ENCODE measurements around the gene STX2. TPM values are rescaled to one million over a fixed set of nuclear protein-coding genes. Genes with fewer than 3 reads are reported as not detected.
A peak's percentile ranks its signal among the peaks of the same experiment; 100 is the strongest.
"Not testable (repeated sequence)": the region's sequence is repeated elsewhere in the genome, so short reads cannot be mapped to it uniquely, and the experiment has no call there.

Gene STX2
- total RNA-seq, 1 experiment from 2014 or later: 19.3 TPM

GRCh38 chr12:130873825-130874224, 34.8 kb upstream of the STX2 start:
- H3K4me3 ChIP-seq (ENCODE audit: insufficient read depth, low read depth, low read length): no peak overlapping the region
- peaks cover 36% of the 10 kb centered on the region for H3K36me3 ChIP-seq (replicated peaks; ENCODE audit: control insufficient read depth, insufficient read depth, low read length)
- H3K27me3 ChIP-seq (ENCODE audit: control insufficient read depth, insufficient read depth, low read length): no peaks in the 10 kb centered on the region
- DNase-seq: no peak

GRCh38 chr12:130873106-130873795, 34.2 kb upstream of the STX2 start:
- H3K4me3 ChIP-seq (ENCODE audit: insufficient read depth, low read depth, low read length): peak overlapping the region; percentile 81
- no peak for DNase-seq
- no peaks in the 10 kb centered on the region for H3K27me3 ChIP-seq (ENCODE audit: control insufficient read depth, insufficient read depth, low read length)
- H3K36me3 ChIP-seq (replicated peaks; ENCODE audit: control insufficient read depth, insufficient read depth, low read length): peaks cover 36% of the 10 kb centered on the region

- DNase-seq: peak; percentile 81
- Histone ChIP-seq H3K4me3 (ENCODE audit: insufficient read depth, low read depth, low read length) (peak overlapping the region; percentile 81), H3K27me3 (ENCODE audit: control insufficient read depth, insufficient read depth, low read length) (no peaks in the 10 kb centered on the region), H3K36me3 (replicated peaks; ENCODE audit: control insufficient read depth, insufficient read depth, low read length) (peaks cover 36% of the 10 kb centered on the region)
Observed at GRCh38 chr12:130872179-130873096, 33.4 kb upstream of the STX2 start.

- peak; percentile 98 for DNase-seq
- Histone ChIP-seq H3K4me3 (ENCODE audit: insufficient read depth, low read depth, low read length) (peak within 1 kb of the TSS; percentile 81), H3K36me3 (replicated peaks; ENCODE audit: control insufficient read depth, insufficient read depth, low read length) (peaks cover 34% of the 10 kb centered on the region), H3K27me3 (ENCODE audit: control insufficient read depth, insufficient read depth, low read length) (no peaks in the 10 kb centered on the region)
Observed at GRCh38 chr12:130871286-130872178, 32.5 kb upstream of the STX2 start, which contains the start of gene RAN. RAN (plus strand) TSS chr12:130872066; CDS start chr12:130872594, 528 bp downstream.

GRCh38 chr12:130870442-130871285, 31.6 kb upstream of the STX2 start:
- Histone ChIP-seq H3K4me3 (ENCODE audit: insufficient read depth, low read depth, low read length) (peak overlapping the region; percentile 69; the same call in 1 of the 2 replicates), H3K36me3 (replicated peaks; ENCODE audit: control insufficient read depth, insufficient read depth, low read length) (peaks cover 26% of the 10 kb centered on the region), H3K27me3 (ENCODE audit: control insufficient read depth, insufficient read depth, low read length) (no peaks in the 10 kb centered on the region)
- DNase-seq: peak; percentile 90

GRCh38 chr12:130868412-130868811, 29.4 kb upstream of the STX2 start:
- DNase-seq: no peak
- no peaks in the 10 kb centered on the region for H3K27me3 ChIP-seq (ENCODE audit: control insufficient read depth, insufficient read depth, low read length)
- H3K36me3 ChIP-seq (replicated peaks; ENCODE audit: control insufficient read depth, insufficient read depth, low read length): peaks cover 6% of the 10 kb centered on the region; the same call in 1 of the 2 replicates
- no peak overlapping the region for H3K4me3 ChIP-seq (ENCODE audit: insufficient read depth, low read depth, low read length)

GRCh38 chr12:130863298-130863697, 24.2 kb upstream of the STX2 start:
- Histone ChIP-seq H3K4me3 (ENCODE audit: insufficient read depth, low read depth, low read length) (no peak overlapping the region), H3K36me3 (replicated peaks; ENCODE audit: control insufficient read depth, insufficient read depth, low read length) (no peaks in the 10 kb centered on the region), H3K27me3 (ENCODE audit: control insufficient read depth, insufficient read depth, low read length) (no peaks in the 10 kb centered on the region)
- DNase-seq: no peak

- H3K4me3 ChIP-seq (ENCODE audit: insufficient read depth, low read depth, low read length); H3K27me3 ChIP-seq (ENCODE audit: control insufficient read depth, insufficient read depth, low read length); DNase-seq; H3K36me3 ChIP-seq (replicated peaks; ENCODE audit: control insufficient read depth, insufficient read depth, low read length): not testable (repeated sequence)
Observed at GRCh38 chr12:130862771-130863170, 23.7 kb upstream of the STX2 start.

- Histone ChIP-seq H3K36me3 (replicated peaks; ENCODE audit: control insufficient read depth, insufficient read depth, low read length) (no peaks in the 10 kb centered on the region), H3K27me3 (ENCODE audit: control insufficient read depth, insufficient read depth, low read length) (no peaks in the 10 kb centered on the region), H3K4me3 (ENCODE audit: insufficient read depth, low read depth, low read length) (no peak overlapping the region)
- DNase-seq: no peak
Observed at GRCh38 chr12:130862161-130862560, 23.1 kb upstream of the STX2 start.

GRCh38 chr12:130860311-130860710, 21.3 kb upstream of the STX2 start:
- Histone ChIP-seq H3K36me3 (replicated peaks; ENCODE audit: control insufficient read depth, insufficient read depth, low read length) (no peaks in the 10 kb centered on the region), H3K4me3 (ENCODE audit: insufficient read depth, low read depth, low read length) (no peak overlapping the region), H3K27me3 (ENCODE audit: control insufficient read depth, insufficient read depth, low read length) (no peaks in the 10 kb centered on the region)
- no peak for DNase-seq

GRCh38 chr12:130859161-130859560, 20.1 kb upstream of the STX2 start:
- no peak for DNase-seq
- Histone ChIP-seq H3K4me3 (ENCODE audit: insufficient read depth, low read depth, low read length) (no peak overlapping the region), H3K36me3 (replicated peaks; ENCODE audit: control insufficient read depth, insufficient read depth, low read length) (no peaks in the 10 kb centered on the region), H3K27me3 (ENCODE audit: control insufficient read depth, insufficient read depth, low read length) (no peaks in the 10 kb centered on the region)

GRCh38 chr12:130858084-130858483, 19.0 kb upstream of the STX2 start:
- Histone ChIP-seq H3K4me3 (ENCODE audit: insufficient read depth, low read depth, low read length) (no peak overlapping the region), H3K27me3 (ENCODE audit: control insufficient read depth, insufficient read depth, low read length) (no peaks in the 10 kb centered on the region), H3K36me3 (replicated peaks; ENCODE audit: control insufficient read depth, insufficient read depth, low read length) (no peaks in the 10 kb centered on the region)
- no peak for DNase-seq

- DNase-seq: no peak
- no peaks in the 10 kb centered on the region for H3K27me3 ChIP-seq (ENCODE audit: control insufficient read depth, insufficient read depth, low read length)
- no peaks in the 10 kb centered on the region for H3K36me3 ChIP-seq (replicated peaks; ENCODE audit: control insufficient read depth, insufficient read depth, low read length)
- no peak overlapping the region for H3K4me3 ChIP-seq (ENCODE audit: insufficient read depth, low read depth, low read length)
Observed at GRCh38 chr12:130856088-130856487, 17.0 kb upstream of the STX2 start.

Measured in H7 (cell line).